Stimulated activated CD8-positive, alpha-beta memory T cell treated with anti-CD3 and anti-CD28 coated beads, Interleukin-2, amount 100 ng/mL, for 48 hours (primary cell): ENCODE measurements around the gene CITED2.
"Not testable (repeated sequence)": the region's sequence is repeated elsewhere in the genome, so short reads cannot be mapped to it uniquely, and the experiment has no call there.

Source experiments
- DNase-seq, 2 donors: peaks; one replicate each; pipeline ENCODE4 v3.0.0-alpha.2; 2020; ENCODE audit warnings: low read depth in 2 of 2

Gene CITED2, protein sequence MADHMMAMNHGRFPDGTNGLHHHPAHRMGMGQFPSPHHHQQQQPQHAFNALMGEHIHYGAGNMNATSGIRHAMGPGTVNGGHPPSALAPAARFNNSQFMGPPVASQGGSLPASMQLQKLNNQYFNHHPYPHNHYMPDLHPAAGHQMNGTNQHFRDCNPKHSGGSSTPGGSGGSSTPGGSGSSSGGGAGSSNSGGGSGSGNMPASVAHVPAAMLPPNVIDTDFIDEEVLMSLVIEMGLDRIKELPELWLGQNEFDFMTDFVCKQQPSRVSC

DNA sequence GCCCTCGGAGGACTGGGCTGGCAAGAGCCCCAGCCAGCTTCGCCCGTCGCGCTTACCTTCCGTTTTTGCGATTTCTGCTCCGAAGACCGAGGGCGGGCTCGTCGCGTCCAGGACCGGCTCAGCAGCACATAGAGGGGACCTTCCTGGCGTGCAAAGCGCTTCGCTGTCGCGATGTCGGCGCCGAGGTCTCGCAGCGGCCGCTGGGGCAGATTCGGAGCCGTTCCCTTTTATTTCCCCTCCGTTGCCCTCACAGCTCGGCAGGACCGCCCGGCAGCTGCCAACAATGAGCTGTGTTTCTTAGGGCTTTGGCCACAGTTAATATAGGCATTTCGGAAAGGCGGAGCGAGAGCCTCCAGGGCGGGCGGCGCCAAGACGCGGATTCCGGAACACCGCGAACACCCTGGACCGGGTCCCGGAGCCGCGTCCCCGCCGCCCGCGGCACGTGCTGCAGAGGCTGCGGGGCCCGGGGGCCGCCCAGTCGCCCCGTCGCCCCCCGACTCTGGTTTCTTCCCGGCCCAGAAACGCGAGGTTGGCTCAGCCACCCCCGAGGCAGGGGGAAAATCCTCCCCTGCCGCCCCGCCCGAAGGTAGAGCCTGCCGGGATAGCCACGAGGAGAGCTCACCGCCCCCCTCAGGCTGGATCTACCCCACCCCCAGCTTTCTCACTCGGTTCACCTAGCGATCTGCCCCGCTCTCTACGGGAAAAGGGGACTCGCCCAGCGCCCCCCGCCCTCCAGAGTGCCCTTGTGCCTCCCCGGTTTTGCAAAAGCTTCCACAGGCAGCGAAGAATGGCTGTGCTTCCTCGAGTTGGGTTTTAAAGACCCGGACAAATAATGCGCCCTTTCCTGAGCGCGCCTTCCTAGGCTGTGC, at the start of gene CITED2:
Gene CITED2, minus strand, starts transcription at position 292 of the 869 bp plus-strand sequence. CDS start 704 bp downstream, outside the sequence.
- peak; percentile 78 to 85 for DNase-seq

DNA sequence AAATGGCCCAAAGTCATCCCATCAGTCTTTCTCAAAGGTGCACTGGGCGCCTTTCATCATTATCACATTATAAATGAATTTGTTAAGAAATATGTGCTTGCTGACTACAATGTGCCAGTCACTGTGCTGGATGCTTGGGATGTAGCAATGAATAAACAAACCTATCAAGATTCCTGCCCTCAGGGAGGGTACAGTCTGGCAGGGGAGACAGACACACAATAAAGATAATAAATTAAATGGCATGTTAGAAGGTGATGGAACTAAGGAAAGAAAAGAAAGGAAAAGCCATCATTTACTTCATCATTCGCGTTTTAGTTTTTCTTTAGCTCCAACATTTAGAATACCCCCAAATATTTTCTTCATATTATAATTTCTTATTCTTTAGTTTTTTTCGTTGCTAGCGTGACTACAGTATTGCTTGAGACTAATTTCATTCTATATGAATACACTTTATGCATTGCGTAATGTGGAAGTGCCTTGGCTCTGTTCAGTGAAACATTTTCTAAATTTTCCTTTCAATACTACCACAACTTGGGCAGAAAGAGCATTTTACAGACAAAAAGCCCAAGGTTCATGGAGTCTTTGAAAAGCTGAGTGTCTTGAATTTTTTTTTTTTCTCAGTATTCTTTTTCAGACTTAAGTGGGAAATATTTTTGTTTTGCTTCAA, 48.7 kb upstream of the CITED2 start:
- no peak for DNase-seq

DNA sequence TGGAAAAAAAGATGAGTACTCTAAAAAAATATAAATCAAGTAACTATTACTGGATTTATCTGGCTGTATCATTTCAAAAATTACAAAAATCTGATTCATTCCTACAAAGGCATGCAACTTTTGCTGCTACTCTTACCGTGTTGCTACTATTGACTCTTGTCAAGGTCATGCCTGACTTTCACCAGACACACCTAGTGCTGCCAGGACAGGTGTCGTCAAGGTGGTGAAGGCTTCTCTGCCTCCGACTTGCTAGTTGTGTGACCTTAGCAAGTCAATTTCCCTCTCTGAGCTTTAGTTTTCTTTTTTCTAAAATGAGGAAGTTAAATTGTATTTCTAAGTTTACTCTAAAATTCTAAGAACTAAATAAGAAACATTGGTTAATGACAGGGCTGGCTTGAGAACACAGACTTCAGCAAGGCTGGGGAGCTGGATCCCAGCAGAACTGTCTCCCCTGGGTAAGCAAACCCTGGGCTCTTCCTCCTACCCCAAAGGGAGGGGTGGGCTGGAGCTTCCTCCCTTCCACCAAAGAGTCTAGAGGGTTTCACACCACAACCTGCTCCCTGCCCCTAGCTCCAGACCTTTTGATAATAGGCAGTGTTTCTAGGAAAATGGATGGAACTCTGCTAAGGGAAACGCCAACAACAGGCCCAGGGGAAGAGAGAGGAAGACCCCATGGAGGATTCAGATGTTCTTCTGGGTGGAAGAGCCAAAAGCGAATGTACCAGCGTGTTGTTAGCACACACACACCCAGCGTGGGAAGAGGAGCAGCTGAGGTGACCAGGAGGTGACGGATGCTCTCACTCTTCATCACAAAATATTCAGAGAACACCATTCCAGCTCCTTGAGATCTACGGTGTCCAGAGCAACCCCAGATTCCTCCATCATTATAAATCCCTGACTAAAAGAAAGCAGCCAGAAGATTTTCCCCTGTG, 47.9 kb upstream of the CITED2 start:
- DNase-seq, result no peak

DNA sequence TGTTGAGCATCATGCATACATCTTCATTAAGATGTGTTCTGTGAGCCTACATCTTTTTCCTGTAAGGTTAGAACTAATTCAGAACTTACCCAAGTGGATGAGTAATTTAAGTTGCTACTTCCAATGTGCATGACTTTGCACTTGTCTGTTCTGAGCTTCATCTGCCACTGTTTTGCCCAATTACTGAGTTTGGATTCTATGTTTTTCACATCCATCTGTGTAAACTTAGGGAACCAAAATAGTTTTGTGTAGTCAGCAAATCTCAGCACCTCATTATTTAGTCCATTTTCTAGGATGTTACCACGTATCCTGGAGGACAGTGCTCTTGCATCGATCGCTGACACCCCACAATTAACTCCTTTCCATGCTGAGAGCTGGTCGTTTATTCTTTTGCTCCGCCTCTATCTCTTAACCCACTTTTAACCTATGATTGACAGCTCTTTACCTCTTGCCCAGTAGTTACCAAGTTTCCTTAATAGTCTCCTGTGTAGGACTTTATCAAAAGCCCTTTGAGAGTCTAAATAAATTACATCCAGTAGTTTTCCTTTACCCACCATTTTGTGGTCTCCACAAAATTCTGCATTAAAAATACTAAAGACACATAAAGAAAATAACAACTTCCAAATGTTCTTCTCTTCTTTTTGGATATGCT, 44.2 kb upstream of the CITED2 start:
- DNase-seq, result no peak

DNA sequence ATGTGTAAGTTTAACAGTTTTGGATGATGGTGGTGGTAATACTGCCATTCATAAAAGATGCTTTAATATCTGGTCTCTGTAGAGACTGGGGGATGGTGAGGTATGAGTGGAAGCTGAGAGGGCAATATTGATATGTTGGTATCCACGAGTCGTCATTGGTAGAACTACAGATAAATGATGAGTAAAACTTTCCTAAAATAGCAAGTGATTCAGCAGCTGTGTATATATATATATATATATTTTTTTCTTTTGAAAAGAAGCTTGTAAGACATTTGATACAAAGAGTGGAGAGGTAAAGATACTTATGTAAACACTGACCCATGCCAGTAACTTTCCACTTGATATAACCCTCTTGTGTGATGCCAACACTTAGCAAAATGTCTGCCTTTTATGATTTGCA, 41.7 kb upstream of the CITED2 start:
- DNase-seq, result no peak

DNA sequence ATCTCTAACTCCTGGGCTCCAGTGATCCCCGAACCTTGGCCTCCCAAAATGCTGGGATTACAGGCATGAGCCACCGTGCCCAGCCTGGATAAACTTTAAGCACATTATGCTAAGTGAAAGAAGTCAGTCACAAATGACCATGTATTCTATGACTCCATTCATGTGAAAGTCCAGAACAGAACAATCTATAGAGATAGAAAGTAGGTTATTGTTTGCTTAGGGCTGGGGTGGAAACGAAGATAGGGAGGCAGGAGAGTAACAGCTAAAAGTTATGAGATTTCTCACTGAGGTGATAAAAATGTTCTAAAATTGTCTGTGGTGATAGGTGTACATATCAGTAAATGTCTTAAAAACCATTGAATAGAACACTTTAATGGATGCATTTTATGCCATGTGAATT, 40.9 kb upstream of the CITED2 start:
- DNase-seq, result no peak

DNA sequence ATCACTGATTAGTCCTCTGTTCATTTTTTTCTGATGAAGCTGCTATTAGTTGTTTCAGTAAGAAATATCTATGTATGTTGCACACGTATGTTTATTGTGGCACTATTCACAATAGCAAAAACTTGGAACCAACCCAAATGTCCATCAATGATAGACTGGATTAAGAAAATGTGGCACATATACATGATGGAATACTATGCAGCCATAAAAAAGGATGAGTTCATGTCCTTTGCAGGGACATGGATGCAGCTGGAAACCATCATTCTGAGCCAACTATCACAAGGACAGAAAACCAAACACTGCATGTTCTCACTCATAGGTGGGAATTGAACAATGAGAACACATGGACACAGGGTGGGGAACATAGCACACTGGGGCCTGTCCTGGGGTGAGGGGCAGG, 37.7 kb upstream of the CITED2 start:
- not testable (repeated sequence) for DNase-seq

DNA sequence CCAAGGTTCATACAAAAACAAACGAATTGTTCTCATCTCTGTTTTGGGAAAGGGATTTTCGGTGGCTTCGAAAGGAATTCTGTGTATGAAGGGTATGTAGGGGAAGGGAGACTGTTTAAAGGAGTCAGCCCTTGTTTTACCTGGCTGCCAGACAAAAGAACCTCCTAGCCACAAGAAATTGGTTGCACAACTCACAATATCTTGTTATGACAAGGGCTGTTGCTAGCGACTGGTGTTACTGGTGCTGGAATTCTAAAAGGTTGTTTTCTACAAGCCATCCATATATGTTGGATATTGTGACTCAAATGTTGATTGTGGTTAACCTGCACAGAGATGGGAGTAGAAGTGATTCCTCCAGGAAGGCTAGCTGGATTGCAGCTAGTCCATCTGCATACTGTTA, 34.6 kb upstream of the CITED2 start:
- no peak for DNase-seq

DNA sequence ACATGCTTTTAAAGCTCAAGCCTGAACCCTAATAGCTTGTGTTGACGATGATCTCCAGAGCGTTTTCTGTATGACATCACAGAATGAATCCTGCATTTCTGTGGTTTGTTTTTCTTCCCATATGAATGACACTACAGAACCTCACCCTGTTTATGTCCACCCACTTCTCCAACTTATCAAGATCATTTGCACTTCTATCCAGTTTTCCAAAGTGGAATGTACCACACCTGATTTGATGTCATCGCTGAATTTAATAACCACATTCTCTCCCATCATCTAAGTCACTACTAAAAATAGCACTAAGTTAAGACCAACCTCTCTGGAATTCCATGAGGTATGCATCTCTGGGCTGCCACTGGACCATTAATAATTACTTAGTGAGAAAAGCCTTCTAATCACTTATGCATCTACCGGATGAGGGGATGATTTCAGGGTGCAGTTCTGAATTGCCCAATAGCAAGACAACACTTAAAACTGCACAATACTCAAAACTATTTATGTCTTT, 33.3 kb upstream of the CITED2 start:
- DNase-seq, result no peak

DNA sequence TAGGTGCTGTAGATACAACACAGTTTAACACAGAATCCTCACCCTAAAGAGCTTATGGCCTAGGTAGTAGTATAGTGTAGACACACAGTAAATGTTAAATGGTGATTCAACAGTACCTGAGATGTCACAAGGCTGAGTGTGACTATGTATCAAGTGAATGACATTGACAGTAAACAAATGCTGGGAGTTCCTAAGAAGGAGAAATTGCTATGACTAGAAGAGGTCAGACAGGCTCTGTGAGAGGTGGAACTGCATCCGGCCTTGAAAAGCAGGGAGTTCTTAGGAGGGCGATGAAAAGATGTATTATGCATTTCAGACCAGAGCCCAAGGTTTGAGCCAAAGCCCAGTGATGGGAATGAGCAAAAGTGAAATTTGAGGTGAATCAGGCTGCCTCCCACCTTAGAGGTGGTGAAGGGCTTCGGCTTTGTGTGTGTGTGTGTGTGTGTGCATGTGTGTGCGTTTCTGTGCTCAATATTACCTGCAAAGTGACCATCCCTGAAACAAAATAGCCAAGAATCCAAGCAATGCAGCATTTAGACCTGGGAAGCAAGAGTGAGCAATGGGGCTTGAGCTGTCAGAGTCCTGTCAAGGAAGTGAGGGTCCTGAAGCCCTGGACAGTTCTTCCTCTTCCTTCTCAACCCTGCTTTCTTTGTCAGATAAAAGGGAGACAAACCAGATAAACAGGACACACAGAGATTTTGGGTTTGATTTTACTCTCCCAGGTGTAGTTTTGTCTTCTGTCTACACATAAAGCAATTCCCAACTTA, 32.3 kb upstream of the CITED2 start:
- DNase-seq, result no peak

DNA sequence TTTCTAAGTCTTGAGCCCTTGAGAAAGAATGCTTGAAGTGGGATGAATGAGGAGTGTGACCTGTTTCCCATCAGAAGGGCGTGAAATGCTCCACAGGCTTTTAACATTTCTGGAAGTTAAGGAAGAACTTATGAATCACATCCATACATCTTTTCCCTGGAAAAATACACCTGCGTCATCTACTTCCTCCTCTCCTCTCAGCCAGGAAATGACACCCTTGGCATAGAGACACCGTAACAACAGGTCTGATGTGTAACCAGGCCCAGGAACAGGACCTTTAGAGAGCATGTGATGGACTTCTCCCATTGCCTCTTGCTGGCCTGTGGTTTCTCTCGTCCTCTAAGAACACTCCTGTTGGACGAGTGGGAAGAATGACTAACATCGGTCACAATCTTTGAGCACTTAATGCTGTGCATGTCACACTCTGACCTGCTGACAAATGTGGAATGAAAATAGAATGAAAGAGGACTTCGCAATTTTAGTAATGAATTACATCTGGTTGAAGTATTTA, 28.5 kb upstream of the CITED2 start:
- no peak for DNase-seq

DNA sequence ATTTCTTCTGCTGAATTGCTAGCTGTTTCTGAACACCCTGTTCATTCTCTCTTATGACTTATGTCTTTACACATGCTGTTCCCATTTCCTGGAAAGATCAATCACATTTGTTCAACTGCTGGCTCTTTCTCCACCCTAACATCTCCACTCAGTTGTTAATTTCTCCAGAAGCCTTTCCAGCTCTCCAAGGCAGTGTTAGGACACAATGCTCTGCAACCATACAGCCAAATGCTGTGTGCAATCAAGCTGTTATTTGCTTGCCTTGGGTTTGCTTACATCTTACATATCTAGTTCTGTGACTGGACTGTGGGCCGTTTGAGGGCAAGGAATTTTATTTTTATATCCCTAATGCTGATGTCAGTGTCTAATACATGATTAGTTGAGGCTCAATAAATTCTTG, 24.2 kb upstream of the CITED2 start:
- no peak for DNase-seq

DNA sequence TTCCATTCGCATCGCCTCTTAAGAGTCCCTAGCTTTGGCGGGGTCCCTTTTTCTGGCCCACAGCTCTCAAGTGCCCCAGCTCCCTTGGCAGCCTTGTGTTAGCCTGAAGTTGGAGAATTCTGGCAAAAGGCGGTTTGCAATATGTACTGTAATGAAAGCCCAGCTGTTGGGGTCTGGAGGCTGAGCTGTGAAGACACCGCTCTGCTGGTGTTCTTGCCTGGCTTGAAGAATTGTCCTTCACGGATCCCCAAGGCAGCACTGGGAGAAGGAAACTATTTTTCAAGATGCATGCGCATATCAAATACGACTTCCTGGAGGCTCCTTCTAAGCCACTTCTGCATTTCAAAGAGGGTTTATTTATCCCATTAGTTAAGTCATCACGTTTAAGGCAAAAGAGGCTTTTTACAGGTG, 21.4 kb upstream of the CITED2 start:
- no peak for DNase-seq

DNA sequence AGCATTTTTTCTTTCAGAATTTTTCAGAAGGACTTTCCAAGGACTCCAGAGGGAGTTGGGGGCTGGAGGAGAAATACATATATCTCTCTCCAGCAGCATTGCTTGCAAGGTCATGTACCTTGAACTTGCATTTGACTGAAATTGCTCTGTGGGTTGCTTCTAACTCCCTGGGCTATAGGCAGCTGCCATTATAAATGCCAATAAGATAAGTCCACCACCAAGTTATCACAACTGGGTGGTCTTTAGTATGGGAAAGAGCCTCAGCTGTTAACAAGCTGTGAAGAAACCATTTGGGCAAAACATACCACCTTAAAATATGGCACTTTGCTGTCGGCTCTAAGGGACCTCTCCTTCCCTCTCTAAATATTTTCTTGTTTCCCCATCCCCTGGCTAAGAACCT, 20.9 kb upstream of the CITED2 start:
- DNase-seq, result no peak

DNA sequence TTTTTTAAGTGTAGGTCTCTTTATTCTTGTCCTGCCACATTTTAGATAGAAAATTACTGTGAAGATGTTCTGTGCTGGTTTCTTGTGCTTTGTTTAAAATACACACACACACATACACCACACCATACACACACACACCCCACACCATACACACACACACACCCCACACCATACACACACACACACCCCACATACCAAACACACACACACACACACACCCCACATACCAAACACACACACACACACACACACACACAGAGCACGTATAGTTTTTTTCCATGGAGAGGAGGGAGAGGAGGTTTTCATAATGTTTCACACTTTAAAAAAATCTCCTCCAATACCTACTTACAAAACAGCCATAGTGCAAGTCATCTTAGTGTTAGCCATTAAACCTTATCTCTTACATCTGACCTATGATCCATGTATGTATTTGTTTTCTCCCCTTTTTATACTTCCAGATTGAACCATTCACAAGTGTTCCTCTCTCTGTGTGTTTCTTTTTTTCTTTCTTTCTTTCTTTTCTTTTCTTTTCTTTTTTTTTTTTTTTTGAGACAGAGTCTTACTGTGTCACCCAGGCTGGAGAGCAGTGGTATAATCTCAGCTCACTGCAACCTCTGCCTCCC, 19.7 kb upstream of the CITED2 start:
- no peak for DNase-seq

DNA sequence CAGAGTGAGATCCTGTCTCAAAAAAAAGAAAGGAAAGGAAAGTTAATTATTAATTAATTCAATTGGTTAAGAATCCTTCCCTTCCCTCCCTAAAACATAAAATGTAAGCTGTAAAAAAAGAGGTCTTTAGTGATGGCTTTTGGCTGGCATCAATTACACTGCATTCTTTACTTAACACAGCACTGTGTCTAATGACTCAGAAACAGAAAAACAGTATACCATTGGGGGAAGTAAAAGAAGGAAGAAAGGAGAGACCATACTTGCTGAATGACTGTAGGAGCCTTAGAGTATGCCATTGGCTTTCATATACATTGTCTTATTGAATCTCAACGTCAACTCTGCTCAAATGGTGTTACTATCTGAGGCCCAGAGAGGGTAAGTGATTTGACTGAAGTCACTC, 18.3 kb upstream of the CITED2 start:
- no peak for DNase-seq

DNA sequence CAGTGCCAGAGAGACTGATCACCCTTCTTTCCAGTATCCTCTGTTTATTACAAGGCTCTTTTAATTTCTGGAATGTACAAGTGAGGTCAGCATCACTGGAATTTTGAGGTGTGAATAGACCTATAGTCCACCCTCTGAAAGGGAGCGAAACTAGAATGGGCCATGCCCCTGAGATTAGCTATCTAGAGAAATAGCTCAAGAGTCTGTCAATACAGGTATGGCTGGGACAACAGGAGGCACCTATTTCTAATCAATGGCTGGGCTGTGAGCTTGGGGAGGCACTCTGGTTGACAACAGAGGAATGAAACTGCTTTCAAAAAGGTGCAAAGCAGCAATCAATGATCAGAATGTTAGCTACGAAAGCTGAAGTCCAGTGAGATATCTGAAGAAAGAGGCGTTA, 17.3 kb upstream of the CITED2 start:
- DNase-seq, result no peak

DNA sequence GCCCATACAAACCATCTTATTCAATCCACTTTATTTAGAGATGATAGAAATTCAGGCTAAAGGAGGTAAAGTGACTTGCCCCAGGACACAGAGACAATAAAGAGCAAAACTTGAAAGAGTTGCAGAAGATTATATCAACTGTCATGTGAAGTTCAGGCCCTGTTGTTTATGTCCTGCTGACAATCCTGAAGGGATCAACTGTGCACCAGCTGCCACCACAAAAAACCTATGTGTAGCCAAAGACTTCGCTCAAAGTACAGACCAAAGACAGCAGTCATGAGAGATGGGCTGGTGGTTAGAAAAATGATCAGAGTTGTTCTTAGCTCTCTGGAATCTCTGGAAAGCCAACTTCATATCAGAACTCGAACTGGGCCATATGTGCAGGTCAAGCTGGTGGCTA, 16.0 kb upstream of the CITED2 start:
- DNase-seq, result no peak

DNA sequence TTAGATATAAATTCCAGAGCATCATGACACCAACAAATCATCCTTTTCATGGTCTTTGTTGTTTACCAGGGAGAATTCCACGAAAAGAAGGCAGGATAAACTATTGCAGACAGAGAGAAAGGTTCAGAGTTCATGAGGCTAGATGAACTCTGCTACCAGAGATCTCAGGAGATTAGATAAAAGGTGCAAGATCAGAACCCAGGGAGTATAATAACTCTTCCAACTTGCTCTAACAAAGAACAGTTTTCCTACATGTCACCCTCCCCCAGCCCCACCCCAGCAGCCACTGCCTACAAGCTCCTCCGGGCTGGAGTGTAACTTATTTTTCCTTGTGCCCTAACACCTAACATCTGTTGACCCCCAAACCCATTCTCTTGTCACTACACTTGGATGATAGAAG, 13.9 kb upstream of the CITED2 start:
- no peak for DNase-seq
